K562 (cell line): ENCODE data around the gene HMGXB3.
"Not testable (repeated sequence)": the region's sequence is repeated elsewhere in the genome, so short reads cannot be mapped to it uniquely, and the experiment has no call there.

Experiments used
- GABPA ChIP-seq: fragments of 200-800 bp; sonication (Bioruptor generic); conservative IDR thresholded peaks from 2 replicates; pipeline ENCODE4 v1.6.1; 2016; ENCODE audit warnings: low read depth, missing genetic modification characterization, missing compliant biosample characterization
- MAZ ChIP-seq, 2 experiments: fragments of 450-650 bp in 1 of 2; sonication (generic) in 1 of 2; formaldehyde crosslinking; IDR thresholded peaks in 1 of 2; conservative IDR thresholded peaks in 1 of 2; 2 replicates each; pipeline versions ENCODE4 v1.4.0 to v1.5.0; 2020; ENCODE audit warnings: mild to moderate bottlenecking in 1 of 2, missing genetic modification reagents in 1 of 2

DNA sequence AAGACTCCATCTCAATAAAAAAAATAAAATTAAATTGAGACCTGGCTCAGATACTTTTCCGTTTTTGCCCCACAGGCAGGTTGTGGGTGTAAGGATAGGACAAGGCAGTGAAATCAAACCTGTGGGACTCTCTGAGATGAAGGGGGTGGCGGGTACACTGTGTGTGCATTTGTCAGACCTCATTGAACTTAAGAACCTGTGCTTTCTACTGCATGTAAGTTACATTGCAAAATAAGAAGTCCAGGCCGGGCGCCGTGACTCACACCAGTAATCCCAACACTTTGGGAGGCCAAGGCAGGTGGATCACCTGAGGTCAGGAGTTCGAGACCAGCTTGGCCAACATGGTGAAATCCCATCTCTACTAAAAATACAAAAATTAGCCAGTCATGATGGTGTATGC lies 84.2 kb downstream of the HMGXB3 start:
- not testable (repeated sequence) for TF ChIP-seq GABPA (tag); MAZ (CRISPR knock-in tag; conservative IDR thresholded peaks at IDR 0.05 in 1 of 2, IDR thresholded peaks at IDR 0.05 in 1 of 2)
